Ovary (tissue), 3 donors: Measurements from ENCODE around the gene SFTA2.

ENCODE experiments used
- POLR2A ChIP-seq: fragments of 450-650 bp; IDR thresholded peaks from one replicate; pipeline ENCODE4 v1.6.1; 2017; ENCODE audit warnings: antibody characterized with exemption, mild to moderate bottlenecking, moderate library complexity
- TF ChIP-seq, protein P1 (sequence below), 3 donors: fragments of 450-650 bp in 2 of 3; fragments of 200-600 bp in 1 of 3; IDR thresholded peaks; one replicate each; pipeline versions ENCODE4 v1.5.1 to v1.8.0; 2016 to 2022; ENCODE audit warnings: antibody characterized with exemption in 3 of 3, mild to moderate bottlenecking in 1 of 3
- donor health status: DM: no; HTN: no; CAD: no.

DNA sequence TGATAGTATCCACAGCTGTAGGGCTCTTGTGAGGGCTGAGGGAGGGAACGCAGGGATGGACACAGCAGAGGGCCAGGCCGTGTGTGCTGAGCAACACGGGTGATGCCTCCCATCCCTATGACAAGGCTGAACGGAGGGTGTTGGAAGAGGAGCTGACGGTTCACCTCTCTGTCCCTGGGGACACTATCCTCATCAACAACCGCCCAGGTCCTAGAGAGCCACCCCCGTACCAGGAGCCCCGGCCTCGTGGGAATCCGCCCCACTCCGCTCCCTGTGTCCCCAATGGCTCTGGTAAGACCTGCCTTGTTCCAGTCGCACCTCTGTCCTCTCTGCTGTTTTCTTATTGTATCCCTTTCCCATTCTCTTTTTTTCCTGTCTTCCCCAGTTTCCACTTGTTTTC is 37.6 kb downstream of the SFTA2 start:
- TF ChIP-seq, protein P1, sequence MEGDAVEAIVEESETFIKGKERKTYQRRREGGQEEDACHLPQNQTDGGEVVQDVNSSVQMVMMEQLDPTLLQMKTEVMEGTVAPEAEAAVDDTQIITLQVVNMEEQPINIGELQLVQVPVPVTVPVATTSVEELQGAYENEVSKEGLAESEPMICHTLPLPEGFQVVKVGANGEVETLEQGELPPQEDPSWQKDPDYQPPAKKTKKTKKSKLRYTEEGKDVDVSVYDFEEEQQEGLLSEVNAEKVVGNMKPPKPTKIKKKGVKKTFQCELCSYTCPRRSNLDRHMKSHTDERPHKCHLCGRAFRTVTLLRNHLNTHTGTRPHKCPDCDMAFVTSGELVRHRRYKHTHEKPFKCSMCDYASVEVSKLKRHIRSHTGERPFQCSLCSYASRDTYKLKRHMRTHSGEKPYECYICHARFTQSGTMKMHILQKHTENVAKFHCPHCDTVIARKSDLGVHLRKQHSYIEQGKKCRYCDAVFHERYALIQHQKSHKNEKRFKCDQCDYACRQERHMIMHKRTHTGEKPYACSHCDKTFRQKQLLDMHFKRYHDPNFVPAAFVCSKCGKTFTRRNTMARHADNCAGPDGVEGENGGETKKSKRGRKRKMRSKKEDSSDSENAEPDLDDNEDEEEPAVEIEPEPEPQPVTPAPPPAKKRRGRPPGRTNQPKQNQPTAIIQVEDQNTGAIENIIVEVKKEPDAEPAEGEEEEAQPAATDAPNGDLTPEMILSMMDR (IDR thresholded peaks at IDR 0.05) = no peak
- no peak for TF ChIP-seq POLR2A
